Right lobe of liver (tissue), 6 donors: Measurements from ENCODE around the gene EFR3B. TPM values are rescaled to one million over a fixed set of nuclear protein-coding genes. Genes with fewer than 3 reads are reported as not detected.

ENCODE experiments used
- ATAC-seq, 4 donors: fragments of 200-7000 bp; cut with Tn5 transposase; one replicate each; pipeline ENCODE4 v1.9.1; 2020; ENCODE audit warnings: mild to moderate bottlenecking in 4 of 4, moderate library complexity in 4 of 4
- DNase-seq, 3 donors: peaks; one replicate each; pipeline ENCODE4 v3.0.0-alpha.2; 2020
- H3K27ac ChIP-seq, 3 donors: fragments of 200-600 bp; one replicate each; pipeline ENCODE4 v1.8.0; 2022
- H3K27me3 ChIP-seq, 2 donors: fragments of 200-600 bp; one replicate each; pipeline ENCODE4 v1.8.0; 2022
- H3K36me3 ChIP-seq, 4 donors: fragments of 200-600 bp; sonication (generic) in 1 of 4; one replicate each; pipeline versions ENCODE4 v1.5.1 to v1.8.0; 2017 to 2022; ENCODE audit warnings: control low read depth in 1 of 4
- H3K4me1 ChIP-seq, 4 donors: fragments of 200-600 bp; sonication (generic) in 1 of 4; one replicate each; pipeline versions ENCODE4 v1.5.1 to v1.8.0; 2017 to 2022; ENCODE audit warnings: control low read depth in 1 of 4
- H3K4me3 ChIP-seq, 3 donors: fragments of 200-600 bp; one replicate each; pipeline ENCODE4 v1.8.0; 2022
- H3K9me3 ChIP-seq, 4 donors: fragments of 200-600 bp; sonication (generic) in 1 of 4; one replicate each; pipeline versions ENCODE4 v1.5.1 to v1.8.0; 2017 to 2022; ENCODE audit warnings: control low read depth in 1 of 4
- CTCF ChIP-seq, 4 donors: fragments of 200-600 bp in 3 of 4; fragments of 450-650 bp in 1 of 4; IDR thresholded peaks; one replicate each; pipeline versions ENCODE4 v1.5.1 to v1.8.0; 2016 to 2022; ENCODE audit warnings: antibody characterized with exemption in 4 of 4, mild to moderate bottlenecking in 2 of 4
- POLR2A ChIP-seq: fragments of 450-650 bp; IDR thresholded peaks from one replicate; pipeline ENCODE4 v1.6.1; 2017; ENCODE audit warnings: antibody characterized with exemption, mild to moderate bottlenecking
- WGBS: methylation state at CpG from one replicate; pipeline ENCODE4 v1.1.6; 2018; ENCODE audit warnings: low coverage, low lambda C conversion rate; ENCODE audit not compliant: insufficient coverage; ENCODE audit errors: missing lambda C conversion rate; 5-methylcytosine and 5-hydroxymethylcytosine counted together
- intact Hi-C, 2 donors: fragments of 100-400 bp; cut with DNase I; formaldehyde crosslinking; loops; one replicate each; pipeline versions ENCODE4 v1.11.2 to v1.14.1; 2022
- total RNA-seq, 6 experiments: library from RNA; depleted of rRNA in 2 of 6; stranded (reverse); fragments of >200 nt in 2 of 6; fragmentation: NEBNext Ultra II Directional in 3 of 6; extraction: Animal tissue kit (Norgen Biotek cat#: 25700) in 3 of 6; gene quantifications; one replicate each; pipeline versions ENCODE4 v1.1.0 to v1.2.4, GENCODE V29; 2016 to 2023
- donor health status: DM: no; HTN: yes; CAD: no.
- donor health status: DM: no; HTN: no; CAD: no.
- donor health status: DM: no; HTN: no; CAD: no.
- donor health status: DM: no; HTN: yes; CAD: no.
- donor health status: DM: no; HTN: yes; CAD: no.

EFR3B gene
- total RNA-seq, 6 experiments from 2014 or later, result 0.12 to 0.33 (median 0.16) TPM; not detected in 1

GRCh38 chr2:25074826-25075225 is 33.0 kb downstream of the EFR3B start:
- no peaks in the 10 kb centered on the region for H3K4me1 ChIP-seq
- DNase-seq, result no peak
- no peak for ATAC-seq
- no peaks in the 10 kb centered on the region for H3K36me3 ChIP-seq
- no peak for TF ChIP-seq POLR2A
- TF ChIP-seq CTCF (IDR thresholded peaks at IDR 0.05), result no peak
- H3K4me3 ChIP-seq, result no peak overlapping the region
- no peaks in the 10 kb centered on the region for H3K27me3 ChIP-seq
- no peak overlapping the region for H3K27ac ChIP-seq
- H3K9me3 ChIP-seq, result no peaks in the 10 kb centered on the region
- WGBS, result 81% methylated on average over 2 of the region's 3 CpGs
- intact Hi-C loops, result no loop called here

DNA sequence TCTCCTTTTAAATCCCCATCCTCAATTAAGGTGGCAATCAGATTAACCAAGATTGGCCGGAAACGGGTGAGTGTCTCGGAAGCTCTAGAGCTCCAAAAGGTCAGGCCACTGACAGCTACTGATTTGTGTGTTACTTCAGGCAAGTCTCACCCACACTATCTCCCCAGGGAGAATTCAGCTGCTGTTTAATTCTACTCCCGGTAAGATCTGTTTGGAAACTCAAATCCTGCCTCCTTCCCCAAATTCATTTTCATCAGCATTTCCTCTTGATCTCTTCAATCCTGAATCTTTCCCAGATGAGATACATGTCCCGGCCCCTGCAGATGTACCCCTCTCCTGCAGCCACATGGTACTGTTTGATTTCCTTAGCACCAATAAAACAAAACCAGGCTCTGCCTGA is 34.9 kb downstream of the EFR3B start:
- H3K4me1 ChIP-seq, result no peaks in the 10 kb centered on the region
- H3K36me3 ChIP-seq, result no peaks in the 10 kb centered on the region
- ATAC-seq, result no peak
- TF ChIP-seq CTCF (IDR thresholded peaks at IDR 0.05) (no peak), POLR2A (no peak)
- H3K27ac ChIP-seq, result no peak overlapping the region
- intact Hi-C loops, result no loop called here
- no peaks in the 10 kb centered on the region for H3K9me3 ChIP-seq
- H3K4me3 ChIP-seq, result no peak overlapping the region
- WGBS, result 74% methylated on average over 5 of the region's 5 CpGs
- DNase-seq, result no peak
- H3K27me3 ChIP-seq, result no peaks in the 10 kb centered on the region

- 40% methylated on average over 2 of the region's 2 CpGs for WGBS
- intact Hi-C loops, result no loop called here
- Histone ChIP-seq H3K27me3 (no peaks in the 10 kb centered on the region), H3K36me3 (no peaks in the 10 kb centered on the region), H3K27ac (no peak overlapping the region), H3K9me3 (no peaks in the 10 kb centered on the region), H3K4me1 (no peaks in the 10 kb centered on the region), H3K4me3 (no peak overlapping the region)
- ATAC-seq (no peak), DNase-seq (no peak)
- TF ChIP-seq POLR2A (no peak), CTCF (IDR thresholded peaks at IDR 0.05) (no peak)
Observed at GRCh38 chr2:25077789-25078169, 35.9 kb downstream of the EFR3B start.

GRCh38 chr2:25078170-25079049 is 36.5 kb downstream of the EFR3B start:
- H3K4me1 ChIP-seq, result no peaks in the 10 kb centered on the region
- TF ChIP-seq CTCF (IDR thresholded peaks at IDR 0.05) (no peak), POLR2A (no peak)
- DNase-seq, result no peak
- intact Hi-C loops, result no loop called here
- H3K9me3 ChIP-seq, result no peaks in the 10 kb centered on the region
- no peak overlapping the region for H3K27ac ChIP-seq
- H3K27me3 ChIP-seq, result no peaks in the 10 kb centered on the region
- no peaks in the 10 kb centered on the region for H3K36me3 ChIP-seq
- peak in 3 of 4 donors; percentile 22 to 52 (median 45) for ATAC-seq
- no peak overlapping the region for H3K4me3 ChIP-seq
- 32% methylated on average over 10 of the region's 16 CpGs for WGBS
